ENCODE measurements around the gene ADGRE2.
A peak's percentile ranks its signal among the peaks of the same experiment; 100 is the strongest.

The ADGRE2 gene

DNA sequence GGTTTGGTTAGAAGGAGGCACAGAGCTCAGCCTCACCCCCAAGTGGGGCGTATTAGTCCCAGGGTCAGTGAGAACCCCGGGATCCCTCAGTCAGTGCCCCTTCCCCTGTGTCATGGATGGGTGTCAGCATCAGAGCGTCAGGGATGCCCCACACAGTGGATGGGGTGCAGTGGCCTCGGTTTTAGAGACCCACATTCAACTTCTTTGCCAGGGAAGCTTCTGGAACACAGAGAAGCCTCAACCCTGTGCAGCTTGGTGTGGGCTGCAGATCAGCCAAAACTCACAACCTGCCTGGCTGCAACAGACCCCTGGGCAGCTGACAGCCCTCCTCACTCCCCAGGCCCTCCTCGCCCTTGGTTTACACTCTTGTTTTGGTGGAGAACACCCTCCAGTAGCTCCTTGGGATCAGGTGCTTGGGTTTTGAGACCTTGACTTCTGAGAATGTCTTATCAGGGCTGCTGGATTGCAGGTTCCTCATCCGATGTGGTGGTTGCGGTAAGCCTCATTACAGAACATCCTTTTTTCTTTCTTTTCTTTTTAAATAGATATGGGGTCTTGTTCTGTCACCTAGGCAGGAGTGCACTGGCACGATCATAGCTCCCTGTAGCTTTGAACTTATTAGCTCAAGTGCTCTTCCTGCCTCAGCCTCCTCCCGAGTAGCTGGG, 77.5 kb downstream of the ADGRE2 start:
- no CpG with 5 or more reads among the region's 9 CpGs for WGBS, 2 donors (ENCODE audit: extremely low coverage in 2 of 2, insufficient read length in 2 of 2, insufficient replicate concordance in 1 of 2)
- no peak overlapping the region for H4K8ac ChIP-seq (ENCODE audit: low read depth, low read length)
- H2BK12ac ChIP-seq (ENCODE audit: low read length) = no peak overlapping the region
- H3K18ac ChIP-seq (ENCODE audit: low read length) = no peak overlapping the region
- no peak overlapping the region for H3K4me3 ChIP-seq (ENCODE audit: low read length in 2 of 2)
- no peak overlapping the region for H3K23ac ChIP-seq (ENCODE audit: low read depth, low read length, poor library complexity)
- H2BK5ac ChIP-seq (ENCODE audit: low read length) = no peak overlapping the region
- peaks cover 47 to 90% of the 10 kb centered on the region in 2 donors for H3K36me3 ChIP-seq (replicated peaks in 1 of 2; ENCODE audit: control insufficient read depth in 2 of 2, insufficient read depth in 2 of 2, low read length in 2 of 2)
- H3K27me3 ChIP-seq (ENCODE audit: control insufficient read depth in 3 of 3, insufficient read depth in 3 of 3, low read depth in 1 of 3, low read length in 3 of 3) = no peaks in the 10 kb centered on the region
- no peak overlapping the region for H3K9ac ChIP-seq (ENCODE audit: low read depth, low read length, poor library complexity)
- no peak overlapping the region for H3K4ac ChIP-seq (ENCODE audit: low read length)
- peaks cover 2% of the 10 kb centered on the region for H3K79me1 ChIP-seq (ENCODE audit: low read depth, low read length)
- H2AK5ac ChIP-seq (ENCODE audit: low read depth, low read length) = no peak overlapping the region
- H2BK120ac ChIP-seq (ENCODE audit: low read depth, low read length) = no peak overlapping the region
- H3K27ac ChIP-seq (replicated peaks; ENCODE audit: low read length) = no peak overlapping the region
- DNase-seq (ENCODE audit: low spot score) = no peak
- H3K4me1 ChIP-seq (ENCODE audit: control insufficient read depth in 2 of 2, insufficient read depth in 1 of 2, low read depth in 1 of 2, low read length in 2 of 2) = no peaks in the 10 kb centered on the region
- H3K14ac ChIP-seq (ENCODE audit: low read length) = no peak overlapping the region
- peaks cover 9 to 21% of the 10 kb centered on the region in 2 donors for H3K9me3 ChIP-seq (replicated peaks in 1 of 2; ENCODE audit: control insufficient read depth in 2 of 2, insufficient read depth in 1 of 2, low read depth in 1 of 2, low read length in 2 of 2)
- H3K4me2 ChIP-seq (ENCODE audit: insufficient read depth, low read length, poor library complexity, severe bottlenecking) = no peak overlapping the region
- no peak overlapping the region for H2BK15ac ChIP-seq (ENCODE audit: low read length)
- no peak overlapping the region for H4K91ac ChIP-seq (ENCODE audit: low read depth, low read length, poor library complexity)
- H2AFZ ChIP-seq (ENCODE audit: low read length) = no peak overlapping the region

DNA sequence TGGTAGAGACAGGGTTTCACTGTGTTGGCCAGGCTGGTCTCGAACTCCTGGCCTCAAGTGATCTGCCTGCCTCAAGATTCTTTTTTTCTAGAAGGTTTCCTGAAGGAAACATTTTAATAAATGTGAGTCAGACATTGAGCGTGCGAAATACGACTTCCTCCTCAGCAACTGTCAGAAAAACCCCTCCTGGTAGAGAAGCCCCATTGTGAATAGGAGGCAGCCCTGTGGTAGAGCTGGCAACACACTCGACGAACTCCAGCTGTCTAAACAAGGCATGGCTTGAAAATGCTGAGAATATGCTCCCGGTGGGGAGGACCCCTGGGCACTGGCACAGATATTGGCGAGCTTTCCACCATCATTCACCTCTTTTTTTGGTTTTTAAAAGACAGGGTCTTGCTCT, 78.7 kb downstream of the ADGRE2 start:
- no CpG with 5 or more reads among the region's 8 CpGs for WGBS, 2 donors (ENCODE audit: extremely low coverage in 2 of 2, insufficient read length in 2 of 2, insufficient replicate concordance in 1 of 2)
- DNase-seq (ENCODE audit: low spot score) = no peak
- Histone ChIP-seq H2AFZ (ENCODE audit: low read length) (no peak overlapping the region), H2BK5ac (ENCODE audit: low read length) (no peak overlapping the region), H2AK5ac (ENCODE audit: low read depth, low read length) (no peak overlapping the region), H4K8ac (ENCODE audit: low read depth, low read length) (no peak overlapping the region), H4K91ac (ENCODE audit: low read depth, low read length, poor library complexity) (no peak overlapping the region), H3K4me3 (ENCODE audit: low read length in 2 of 2) (no peak overlapping the region), H3K4me1 (ENCODE audit: control insufficient read depth in 2 of 2, insufficient read depth in 1 of 2, low read depth in 1 of 2, low read length in 2 of 2) (no peaks in the 10 kb centered on the region), H3K4me2 (ENCODE audit: insufficient read depth, low read length, poor library complexity, severe bottlenecking) (no peak overlapping the region), H3K18ac (ENCODE audit: low read length) (no peak overlapping the region), H3K9me3 (replicated peaks in 1 of 2; ENCODE audit: control insufficient read depth in 2 of 2, insufficient read depth in 1 of 2, low read depth in 1 of 2, low read length in 2 of 2) (peaks cover 9 to 21% of the 10 kb centered on the region in 2 donors), H3K27ac (replicated peaks; ENCODE audit: low read length) (no peak overlapping the region), H2BK15ac (ENCODE audit: low read length) (no peak overlapping the region), H3K27me3 (ENCODE audit: control insufficient read depth in 3 of 3, insufficient read depth in 3 of 3, low read depth in 1 of 3, low read length in 3 of 3) (no peaks in the 10 kb centered on the region), H3K36me3 (replicated peaks in 1 of 2; ENCODE audit: control insufficient read depth in 2 of 2, insufficient read depth in 2 of 2, low read length in 2 of 2) (peaks cover 48 to 90% of the 10 kb centered on the region in 2 donors), H3K23ac (ENCODE audit: low read depth, low read length, poor library complexity) (no peak overlapping the region), H2BK120ac (ENCODE audit: low read depth, low read length) (no peak overlapping the region), H3K79me1 (ENCODE audit: low read depth, low read length) (peaks cover 2% of the 10 kb centered on the region), H3K4ac (ENCODE audit: low read length) (no peak overlapping the region), H2BK12ac (ENCODE audit: low read length) (no peak overlapping the region), H3K9ac (ENCODE audit: low read depth, low read length, poor library complexity) (no peak overlapping the region), H3K14ac (ENCODE audit: low read length) (no peak overlapping the region)

DNA sequence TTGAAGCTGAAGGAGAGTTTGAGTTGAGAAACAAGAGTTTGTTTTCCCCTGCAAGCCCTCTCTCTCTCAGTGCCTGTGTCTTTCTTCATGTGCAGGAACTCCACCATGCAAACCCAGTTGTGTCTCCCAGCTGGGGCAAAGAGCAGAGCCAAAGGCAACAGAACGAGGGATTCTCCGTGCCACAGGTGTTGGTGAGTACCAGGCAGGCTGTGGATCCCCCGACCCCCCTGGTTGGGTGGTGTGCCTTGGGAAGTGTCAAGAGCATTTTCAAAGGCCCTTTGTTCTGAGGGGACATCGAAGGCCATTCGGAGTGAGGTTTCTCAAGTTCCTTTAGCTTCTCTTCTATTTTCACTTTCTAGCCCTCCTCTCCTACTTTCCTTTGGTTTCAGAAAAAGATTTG, 82.9 kb downstream of the ADGRE2 start:
- Histone ChIP-seq H3K4me2 (ENCODE audit: insufficient read depth, low read length, poor library complexity, severe bottlenecking) (no peak overlapping the region), H2AK5ac (ENCODE audit: low read depth, low read length) (no peak overlapping the region), H3K4me1 (ENCODE audit: control insufficient read depth in 2 of 2, insufficient read depth in 1 of 2, low read depth in 1 of 2, low read length in 2 of 2) (no peaks in the 10 kb centered on the region), H2BK120ac (ENCODE audit: low read depth, low read length) (no peak overlapping the region), H3K14ac (ENCODE audit: low read length) (no peak overlapping the region), H2BK5ac (ENCODE audit: low read length) (no peak overlapping the region), H3K36me3 (replicated peaks in 1 of 2; ENCODE audit: control insufficient read depth in 2 of 2, insufficient read depth in 2 of 2, low read length in 2 of 2) (peaks cover 23 to 66% of the 10 kb centered on the region in 2 donors), H3K9me3 (replicated peaks in 1 of 2; ENCODE audit: control insufficient read depth in 2 of 2, insufficient read depth in 1 of 2, low read depth in 1 of 2, low read length in 2 of 2) (no peaks in the 10 kb centered on the region), H2BK15ac (ENCODE audit: low read length) (no peak overlapping the region), H4K8ac (ENCODE audit: low read depth, low read length) (no peak overlapping the region), H2BK12ac (ENCODE audit: low read length) (no peak overlapping the region), H3K9ac (ENCODE audit: low read depth, low read length, poor library complexity) (no peak overlapping the region), H4K91ac (ENCODE audit: low read depth, low read length, poor library complexity) (no peak overlapping the region), H3K27me3 (ENCODE audit: control insufficient read depth in 3 of 3, insufficient read depth in 3 of 3, low read depth in 1 of 3, low read length in 3 of 3) (no peaks in the 10 kb centered on the region), H3K27ac (replicated peaks; ENCODE audit: low read length) (no peak overlapping the region), H3K79me1 (ENCODE audit: low read depth, low read length) (peaks cover 2% of the 10 kb centered on the region), H3K4me3 (ENCODE audit: low read length in 2 of 2) (no peak overlapping the region), H3K23ac (ENCODE audit: low read depth, low read length, poor library complexity) (no peak overlapping the region), H3K4ac (ENCODE audit: low read length) (no peak overlapping the region), H3K18ac (ENCODE audit: low read length) (no peak overlapping the region), H2AFZ (ENCODE audit: low read length) (no peak overlapping the region)
- WGBS, 2 donors (ENCODE audit: extremely low coverage in 2 of 2, insufficient read length in 2 of 2, insufficient replicate concordance in 1 of 2) = no CpG with 5 or more reads among the region's 5 CpGs
- DNase-seq (ENCODE audit: low spot score) = no peak

DNA sequence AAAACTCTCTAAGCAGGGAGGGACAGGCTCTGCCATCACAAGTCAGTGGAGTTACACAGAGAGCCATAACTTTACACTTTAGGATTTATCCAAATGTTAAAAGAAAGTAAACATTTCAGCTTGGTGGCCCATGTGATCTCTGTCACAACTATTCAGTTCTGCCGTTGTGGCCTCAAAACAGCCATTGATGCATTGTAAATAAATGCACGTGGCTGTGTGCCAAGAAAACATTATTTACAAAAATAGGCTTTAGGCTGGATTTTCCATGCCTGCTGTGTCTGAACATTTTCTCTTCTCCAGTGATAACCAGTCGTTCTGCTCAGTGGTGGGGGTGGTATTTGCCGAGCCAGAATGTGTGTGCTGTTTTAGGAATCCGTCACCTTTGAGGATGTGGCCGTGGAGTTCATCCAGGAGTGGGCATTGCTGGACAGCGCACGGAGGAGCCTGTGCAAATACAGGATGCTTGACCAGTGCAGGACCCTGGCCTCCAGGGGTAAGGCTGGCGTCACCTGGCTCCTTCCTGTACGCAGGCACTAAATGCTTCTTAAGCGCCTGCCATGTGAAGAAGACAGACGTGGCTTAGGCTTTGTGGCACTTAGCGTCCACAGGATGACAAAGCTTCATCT, 83.6 kb downstream of the ADGRE2 start:
- Histone ChIP-seq H3K79me1 (ENCODE audit: low read depth, low read length) (peaks cover 2% of the 10 kb centered on the region), H3K36me3 (replicated peaks in 1 of 2; ENCODE audit: control insufficient read depth in 2 of 2, insufficient read depth in 2 of 2, low read length in 2 of 2) (peaks cover 20 to 59% of the 10 kb centered on the region in 2 donors), H3K9me3 (replicated peaks in 1 of 2; ENCODE audit: control insufficient read depth in 2 of 2, insufficient read depth in 1 of 2, low read depth in 1 of 2, low read length in 2 of 2) (no peaks in the 10 kb centered on the region), H2AFZ (ENCODE audit: low read length) (no peak overlapping the region), H3K9ac (ENCODE audit: low read depth, low read length, poor library complexity) (no peak overlapping the region), H3K4me2 (ENCODE audit: insufficient read depth, low read length, poor library complexity, severe bottlenecking) (no peak overlapping the region), H2AK5ac (ENCODE audit: low read depth, low read length) (no peak overlapping the region), H3K4me1 (ENCODE audit: control insufficient read depth in 2 of 2, insufficient read depth in 1 of 2, low read depth in 1 of 2, low read length in 2 of 2) (no peaks in the 10 kb centered on the region), H2BK15ac (ENCODE audit: low read length) (no peak overlapping the region), H3K27ac (replicated peaks; ENCODE audit: low read length) (no peak overlapping the region), H3K4ac (ENCODE audit: low read length) (no peak overlapping the region), H4K91ac (ENCODE audit: low read depth, low read length, poor library complexity) (no peak overlapping the region), H3K18ac (ENCODE audit: low read length) (no peak overlapping the region), H2BK12ac (ENCODE audit: low read length) (peak overlapping the region; percentile 12), H3K4me3 (ENCODE audit: low read length in 2 of 2) (peak overlapping the region in 1 of 2 donors; percentile 48), H3K14ac (ENCODE audit: low read length) (no peak overlapping the region), H3K27me3 (ENCODE audit: control insufficient read depth in 3 of 3, insufficient read depth in 3 of 3, low read depth in 1 of 3, low read length in 3 of 3) (no peaks in the 10 kb centered on the region), H4K8ac (ENCODE audit: low read depth, low read length) (no peak overlapping the region), H2BK120ac (ENCODE audit: low read depth, low read length) (no peak overlapping the region), H2BK5ac (ENCODE audit: low read length) (no peak overlapping the region), H3K23ac (ENCODE audit: low read depth, low read length, poor library complexity) (no peak overlapping the region)
- WGBS, 2 donors (ENCODE audit: extremely low coverage in 2 of 2, insufficient read length in 2 of 2, insufficient replicate concordance in 1 of 2) = no CpG with 5 or more reads among the region's 13 CpGs
- DNase-seq (ENCODE audit: low spot score) = no peak
